Esophagus squamous epithelium (tissue), 4 donors: ENCODE data around the gene GPC1.

ENCODE experiments used
- POLR2A ChIP-seq, 4 donors: fragments of 450-650 bp; IDR thresholded peaks; one replicate each; pipeline ENCODE4 v1.6.1; 2017; ENCODE audit warnings: antibody characterized with exemption in 4 of 4, mild to moderate bottlenecking in 4 of 4, moderate library complexity in 3 of 4
- TF ChIP-seq, protein P1 (sequence below), 6 experiments: fragments of 450-650 bp in 4 of 6; fragments of 200-600 bp in 2 of 6; sonication (generic) in 2 of 6; IDR thresholded peaks; one replicate each; pipeline ENCODE4 v1.5.1; 2016 to 2019; ENCODE audit warnings: antibody characterized with exemption in 6 of 6, mild to moderate bottlenecking in 4 of 6, moderate library complexity in 4 of 6

DNA sequence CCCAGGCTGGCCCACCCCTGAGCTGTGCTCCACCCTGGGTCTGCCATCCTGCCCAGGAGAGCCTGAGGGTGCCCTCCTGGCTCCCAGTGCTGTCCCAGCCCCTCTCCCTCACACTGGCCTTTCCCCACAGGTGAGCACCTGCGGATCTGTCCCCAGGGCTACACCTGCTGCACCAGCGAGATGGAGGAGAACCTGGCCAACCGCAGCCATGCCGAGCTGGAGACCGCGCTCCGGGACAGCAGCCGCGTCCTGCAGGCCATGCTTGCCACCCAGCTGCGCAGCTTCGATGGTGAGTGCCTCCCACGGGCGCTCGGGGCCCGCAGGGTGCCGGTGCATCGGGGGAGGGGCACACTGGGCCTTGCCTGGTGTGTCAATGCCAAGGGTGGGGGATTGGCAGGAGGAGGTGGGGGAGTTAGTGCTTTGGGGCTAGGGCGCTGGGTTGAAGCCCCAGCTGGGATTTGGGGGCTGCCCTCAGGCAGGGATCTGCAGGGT, 23.5 kb downstream of the GPC1 start:
- TF ChIP-seq, protein P1, sequence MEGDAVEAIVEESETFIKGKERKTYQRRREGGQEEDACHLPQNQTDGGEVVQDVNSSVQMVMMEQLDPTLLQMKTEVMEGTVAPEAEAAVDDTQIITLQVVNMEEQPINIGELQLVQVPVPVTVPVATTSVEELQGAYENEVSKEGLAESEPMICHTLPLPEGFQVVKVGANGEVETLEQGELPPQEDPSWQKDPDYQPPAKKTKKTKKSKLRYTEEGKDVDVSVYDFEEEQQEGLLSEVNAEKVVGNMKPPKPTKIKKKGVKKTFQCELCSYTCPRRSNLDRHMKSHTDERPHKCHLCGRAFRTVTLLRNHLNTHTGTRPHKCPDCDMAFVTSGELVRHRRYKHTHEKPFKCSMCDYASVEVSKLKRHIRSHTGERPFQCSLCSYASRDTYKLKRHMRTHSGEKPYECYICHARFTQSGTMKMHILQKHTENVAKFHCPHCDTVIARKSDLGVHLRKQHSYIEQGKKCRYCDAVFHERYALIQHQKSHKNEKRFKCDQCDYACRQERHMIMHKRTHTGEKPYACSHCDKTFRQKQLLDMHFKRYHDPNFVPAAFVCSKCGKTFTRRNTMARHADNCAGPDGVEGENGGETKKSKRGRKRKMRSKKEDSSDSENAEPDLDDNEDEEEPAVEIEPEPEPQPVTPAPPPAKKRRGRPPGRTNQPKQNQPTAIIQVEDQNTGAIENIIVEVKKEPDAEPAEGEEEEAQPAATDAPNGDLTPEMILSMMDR (IDR thresholded peaks at IDR 0.05): no peak
- TF ChIP-seq POLR2A (IDR thresholded peaks at IDR 0.05): no peak
